SK-N-SH (cell line): ENCODE results near the gene RBM10.

Source experiments
- EP300 ChIP-seq, 2 experiments: IDR thresholded peaks; 2 replicates each; pipeline versions ENCODE4 v1.4.0 to v1.6.1; 2012; ENCODE audit warnings: borderline replicate concordance in 1 of 2, low read depth in 1 of 2, low read length in 1 of 2
- FOSL2 ChIP-seq: IDR thresholded peaks from 2 replicates; pipeline ENCODE4 v1.4.0; 2012; ENCODE audit warnings: low read depth, mild to moderate bottlenecking, moderate library complexity, borderline replicate concordance
- GATA2 ChIP-seq: sonication (generic); formaldehyde crosslinking; IDR thresholded peaks from 2 replicates; pipeline ENCODE4 v1.5.0; 2020; ENCODE audit warnings: mild to moderate bottlenecking, missing genetic modification reagents
- JUND ChIP-seq: IDR thresholded peaks from 2 replicates; pipeline ENCODE4 v1.4.0; 2012
- MXI1 ChIP-seq: IDR thresholded peaks from 2 replicates; pipeline ENCODE4 v1.6.1; 2012; ENCODE audit warnings: mild to moderate bottlenecking, low read depth, low read length, improper control_type of control experiment
- NRF1 ChIP-seq: IDR thresholded peaks from 2 replicates; pipeline ENCODE4 v1.6.1; 2012; ENCODE audit warnings: low read depth, mild to moderate bottlenecking, low read length
- POLR2AphosphoS5 ChIP-seq: IDR thresholded peaks from 2 replicates; pipeline ENCODE4 v1.6.1; 2012; ENCODE audit warnings: low read depth, low read length
- RAD21 ChIP-seq: IDR thresholded peaks from 2 replicates; pipeline ENCODE4 v1.6.1; 2012; ENCODE audit warnings: mild to moderate bottlenecking, low read length
- RFX5 ChIP-seq: IDR thresholded peaks from 2 replicates; pipeline ENCODE4 v1.6.1; 2012; ENCODE audit warnings: mild to moderate bottlenecking, improper control_type of control experiment, low read length
- SIN3A ChIP-seq: IDR thresholded peaks from 2 replicates; pipeline ENCODE4 v1.6.1; 2012; ENCODE audit warnings: low read depth, mild to moderate bottlenecking, low read length, moderate library complexity, borderline replicate concordance
- TAF1 ChIP-seq: IDR thresholded peaks from 2 replicates; pipeline ENCODE4 v1.6.1; 2012; ENCODE audit warnings: low read depth, mild to moderate bottlenecking, low read length, moderate library complexity, borderline replicate concordance
- YY1 ChIP-seq: IDR thresholded peaks from 2 replicates; pipeline ENCODE4 v1.4.0; 2012; ENCODE audit warnings: low read depth, mild to moderate bottlenecking
- TF ChIP-seq, protein P1 (sequence below): fragments of 200-600 bp; sonication (generic); IDR thresholded peaks from 2 replicates; pipeline ENCODE4 v1.6.1; 2017; ENCODE audit warnings: antibody characterized with exemption, mild to moderate bottlenecking, moderate library complexity
- TF ChIP-seq, protein P2 (sequence below): IDR thresholded peaks from 2 replicates; pipeline ENCODE4 v1.4.0; 2012; ENCODE audit warnings: low read depth

DNA sequence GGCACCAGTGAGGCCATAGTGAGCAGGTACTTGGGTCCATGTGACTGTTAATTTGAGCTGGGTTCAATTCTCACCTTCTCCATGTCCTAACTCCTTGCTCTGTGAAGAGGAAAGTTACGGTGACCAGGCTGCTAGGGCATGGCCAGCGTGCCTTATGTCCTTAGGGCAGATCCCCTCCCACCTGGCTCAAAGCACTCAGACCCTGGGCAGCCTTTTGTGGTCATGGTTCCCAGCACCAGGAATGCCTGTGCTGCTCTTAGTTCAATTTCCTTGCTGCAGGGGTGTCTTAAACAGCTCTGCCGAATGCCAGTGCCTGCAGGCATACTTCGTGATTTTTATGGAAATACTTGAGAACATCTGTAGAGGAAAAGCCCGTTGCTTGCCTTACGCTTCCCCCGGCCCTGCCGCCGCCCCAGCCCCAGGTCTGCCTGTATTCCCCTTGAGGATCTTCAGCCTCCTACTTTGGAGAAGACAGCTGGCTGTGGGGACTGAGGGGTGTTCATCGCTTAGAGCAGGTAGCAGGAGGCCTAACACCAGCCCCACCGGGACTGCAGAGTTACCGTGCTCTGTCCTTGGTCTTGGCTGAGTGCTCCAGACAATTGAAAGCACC is 70.4 kb downstream of the RBM10 start:
- TF ChIP-seq RFX5 (no peak), SIN3A (no peak), JUND (no peak), GATA2 (no peak), TAF1 (no peak), EP300 (IDR thresholded peaks at IDR 0.05; ENCODE audit: borderline replicate concordance in 1 of 2, low read depth in 1 of 2, low read length in 1 of 2) (no peak), MXI1 (no peak), POLR2AphosphoS5 (no peak), FOSL2 (no peak), RAD21 (no peak), NRF1 (no peak), YY1 (no peak)
- TF ChIP-seq, protein P1, sequence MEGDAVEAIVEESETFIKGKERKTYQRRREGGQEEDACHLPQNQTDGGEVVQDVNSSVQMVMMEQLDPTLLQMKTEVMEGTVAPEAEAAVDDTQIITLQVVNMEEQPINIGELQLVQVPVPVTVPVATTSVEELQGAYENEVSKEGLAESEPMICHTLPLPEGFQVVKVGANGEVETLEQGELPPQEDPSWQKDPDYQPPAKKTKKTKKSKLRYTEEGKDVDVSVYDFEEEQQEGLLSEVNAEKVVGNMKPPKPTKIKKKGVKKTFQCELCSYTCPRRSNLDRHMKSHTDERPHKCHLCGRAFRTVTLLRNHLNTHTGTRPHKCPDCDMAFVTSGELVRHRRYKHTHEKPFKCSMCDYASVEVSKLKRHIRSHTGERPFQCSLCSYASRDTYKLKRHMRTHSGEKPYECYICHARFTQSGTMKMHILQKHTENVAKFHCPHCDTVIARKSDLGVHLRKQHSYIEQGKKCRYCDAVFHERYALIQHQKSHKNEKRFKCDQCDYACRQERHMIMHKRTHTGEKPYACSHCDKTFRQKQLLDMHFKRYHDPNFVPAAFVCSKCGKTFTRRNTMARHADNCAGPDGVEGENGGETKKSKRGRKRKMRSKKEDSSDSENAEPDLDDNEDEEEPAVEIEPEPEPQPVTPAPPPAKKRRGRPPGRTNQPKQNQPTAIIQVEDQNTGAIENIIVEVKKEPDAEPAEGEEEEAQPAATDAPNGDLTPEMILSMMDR, result no peak
- TF ChIP-seq, protein P2, sequence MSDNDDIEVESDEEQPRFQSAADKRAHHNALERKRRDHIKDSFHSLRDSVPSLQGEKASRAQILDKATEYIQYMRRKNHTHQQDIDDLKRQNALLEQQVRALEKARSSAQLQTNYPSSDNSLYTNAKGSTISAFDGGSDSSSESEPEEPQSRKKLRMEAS, result no peak
